M059J (cell line): ENCODE measurements around the gene MTERF4. TPM values are rescaled to one million over a fixed set of nuclear protein-coding genes. Genes with fewer than 3 reads are reported as not detected.

Source experiments
- DNase-seq: peaks from one replicate; pipeline ENCODE4 v3.0.0-alpha.2; 2012; ENCODE audit warnings: low read depth
- total RNA-seq: library from RNA; depleted of rRNA; stranded (reverse); fragments of >200 nt; shearing (Covaris generic); gene quantifications from 2 replicates; pipeline ENCODE4 v1.2.3, GENCODE V29; 2014

Gene MTERF4
- total RNA-seq, 1 experiment from 2014 or later: 12.3 TPM

- no peak for DNase-seq
Measured at GRCh38 chr2:241088376-241088775, 13.7 kb downstream of the MTERF4 start.

- no peak for DNase-seq
Measured at GRCh38 chr2:241087420-241088268, 14.4 kb downstream of the MTERF4 start.

GRCh38 chr2:241084856-241085444 lies 17.1 kb downstream of the MTERF4 start:
- DNase-seq: no peak

GRCh38 chr2:241083091-241083415 lies 19.0 kb downstream of the MTERF4 start:
- no peak for DNase-seq

- DNase-seq: no peak
Measured at GRCh38 chr2:241082341-241083090, 19.6 kb downstream of the MTERF4 start.

GRCh38 chr2:241081643-241082340 lies 20.3 kb downstream of the MTERF4 start:
- no peak for DNase-seq

- no peak for DNase-seq
Measured at GRCh38 chr2:241081190-241081642, 20.9 kb downstream of the MTERF4 start.

GRCh38 chr2:241080405-241081189 lies 21.5 kb downstream of the MTERF4 start:
- no peak for DNase-seq

GRCh38 chr2:241074901-241075540 lies 27.1 kb downstream of the MTERF4 start:
- DNase-seq: no peak

- DNase-seq: no peak
Measured at GRCh38 chr2:241074065-241074818, 27.8 kb downstream of the MTERF4 start.

GRCh38 chr2:241073166-241074064 lies 28.7 kb downstream of the MTERF4 start:
- no peak for DNase-seq

GRCh38 chr2:241072553-241073165 lies 29.4 kb downstream of the MTERF4 start:
- no peak for DNase-seq

- no peak for DNase-seq
Measured at GRCh38 chr2:241072151-241072550, 29.9 kb downstream of the MTERF4 start.

GRCh38 chr2:241071677-241072111 lies 30.4 kb downstream of the MTERF4 start:
- DNase-seq: no peak

- DNase-seq: no peak
Measured at GRCh38 chr2:241070811-241071676, 31.0 kb downstream of the MTERF4 start.

GRCh38 chr2:241070361-241070760 lies 31.7 kb downstream of the MTERF4 start:
- no peak for DNase-seq

- no peak for DNase-seq
Measured at GRCh38 chr2:241069821-241070281, 32.2 kb downstream of the MTERF4 start.
